Measurements from ENCODE around the gene RPGRIP1L. TPM values are rescaled to one million over a fixed set of nuclear protein-coding genes. Genes with fewer than 3 reads are reported as not detected.
"Not testable (repeated sequence)": the region's sequence is repeated elsewhere in the genome, so short reads cannot be mapped to it uniquely, and the experiment has no call there.

RPGRIP1L gene
- total and polyA plus RNA-seq, 9 donors: 5.3 to 10.0 (median 7.8) TPM

GRCh38 chr16:53714205-53715022, 10.8 kb upstream of the RPGRIP1L start:
- Histone ChIP-seq H3K4me1 (ENCODE audit: control insufficient read depth, insufficient read depth, low read length) (peaks cover 3% of the 10 kb centered on the region), H3K27me3 (ENCODE audit: control insufficient read depth, insufficient read depth, low read length) (no peaks in the 10 kb centered on the region), H3K4me3 (ENCODE audit: low read length) (no peak overlapping the region), H3K27ac (ENCODE audit: low read length) (peak overlapping the region; percentile 85), H3K36me3 (ENCODE audit: control insufficient read depth, insufficient read depth, low read length) (no peaks in the 10 kb centered on the region), H3K9me3 (replicated peaks; ENCODE audit: control insufficient read depth, low read depth, low read length) (no peaks in the 10 kb centered on the region)
- DNase-seq: peak; percentile 95
- 0% methylated on average over 1 of the region's 7 CpGs for WGBS (ENCODE audit: insufficient coverage)

- Histone ChIP-seq H3K27ac (ENCODE audit: low read length) (peak overlapping the region; percentile 85), H3K27me3 (ENCODE audit: control insufficient read depth, insufficient read depth, low read length) (no peaks in the 10 kb centered on the region), H3K9me3 (replicated peaks; ENCODE audit: control insufficient read depth, low read depth, low read length) (no peaks in the 10 kb centered on the region), H3K4me3 (ENCODE audit: low read length) (no peak overlapping the region), H3K4me1 (ENCODE audit: control insufficient read depth, insufficient read depth, low read length) (peaks cover 3% of the 10 kb centered on the region), H3K36me3 (ENCODE audit: control insufficient read depth, insufficient read depth, low read length) (no peaks in the 10 kb centered on the region)
- peak; percentile 72 for DNase-seq
- no CpG with 5 or more reads among the region's 3 CpGs for WGBS (ENCODE audit: insufficient coverage)
Measured at GRCh38 chr16:53713403-53714204, 9.9 kb upstream of the RPGRIP1L start.

GRCh38 chr16:53712065-53712464, 8.4 kb upstream of the RPGRIP1L start:
- Histone ChIP-seq H3K27me3 (ENCODE audit: control insufficient read depth, insufficient read depth, low read length) (no peaks in the 10 kb centered on the region), H3K4me1 (ENCODE audit: control insufficient read depth, insufficient read depth, low read length) (peaks cover 3% of the 10 kb centered on the region), H3K27ac (ENCODE audit: low read length) (no peak overlapping the region), H3K9me3 (replicated peaks; ENCODE audit: control insufficient read depth, low read depth, low read length) (no peaks in the 10 kb centered on the region), H3K4me3 (ENCODE audit: low read length) (no peak overlapping the region), H3K36me3 (ENCODE audit: control insufficient read depth, insufficient read depth, low read length) (peaks cover 3% of the 10 kb centered on the region)
- WGBS (ENCODE audit: insufficient coverage): no CpG with 5 or more reads among the region's 2 CpGs
- no peak for DNase-seq

- WGBS (ENCODE audit: insufficient coverage): 94% methylated on average over 2 of the region's 3 CpGs
- Histone ChIP-seq H3K27me3 (ENCODE audit: control insufficient read depth, insufficient read depth, low read length) (no peaks in the 10 kb centered on the region), H3K9me3 (replicated peaks; ENCODE audit: control insufficient read depth, low read depth, low read length) (no peaks in the 10 kb centered on the region), H3K4me3 (ENCODE audit: low read length) (no peak overlapping the region), H3K36me3 (ENCODE audit: control insufficient read depth, insufficient read depth, low read length) (peaks cover 4% of the 10 kb centered on the region), H3K27ac (ENCODE audit: low read length) (no peak overlapping the region), H3K4me1 (ENCODE audit: control insufficient read depth, insufficient read depth, low read length) (peaks cover 3% of the 10 kb centered on the region)
- DNase-seq: no peak
Measured at GRCh38 chr16:53711390-53711789, 7.7 kb upstream of the RPGRIP1L start.

GRCh38 chr16:53708490-53708889, 4.8 kb upstream of the RPGRIP1L start:
- H3K27ac ChIP-seq (ENCODE audit: low read length): no peak overlapping the region
- no peak overlapping the region for H3K4me3 ChIP-seq (ENCODE audit: low read length)
- no peaks in the 10 kb centered on the region for H3K9me3 ChIP-seq (replicated peaks; ENCODE audit: control insufficient read depth, low read depth, low read length)
- WGBS (ENCODE audit: insufficient coverage): no CpG with 5 or more reads among the region's 2 CpGs
- DNase-seq: no peak
- H3K4me1 ChIP-seq (ENCODE audit: control insufficient read depth, insufficient read depth, low read length): peaks cover 2% of the 10 kb centered on the region
- peaks cover 6% of the 10 kb centered on the region for H3K36me3 ChIP-seq (ENCODE audit: control insufficient read depth, insufficient read depth, low read length)
- H3K27me3 ChIP-seq (ENCODE audit: control insufficient read depth, insufficient read depth, low read length): no peaks in the 10 kb centered on the region

GRCh38 chr16:53707671-53708070, 4.0 kb upstream of the RPGRIP1L start:
- Histone ChIP-seq H3K27me3 (ENCODE audit: control insufficient read depth, insufficient read depth, low read length) (no peaks in the 10 kb centered on the region), H3K4me3 (ENCODE audit: low read length) (no peak overlapping the region), H3K9me3 (replicated peaks; ENCODE audit: control insufficient read depth, low read depth, low read length) (no peaks in the 10 kb centered on the region), H3K27ac (ENCODE audit: low read length) (no peak overlapping the region), H3K36me3 (ENCODE audit: control insufficient read depth, insufficient read depth, low read length) (peaks cover 6% of the 10 kb centered on the region), H3K4me1 (ENCODE audit: control insufficient read depth, insufficient read depth, low read length) (peaks cover 7% of the 10 kb centered on the region)
- no CpG with 5 or more reads among the region's 3 CpGs for WGBS (ENCODE audit: insufficient coverage)
- no peak for DNase-seq

GRCh38 chr16:53704445-53704813, 770 bp upstream of the RPGRIP1L start:
- peak overlapping the region; percentile 83 for H3K27ac ChIP-seq (ENCODE audit: low read length)
- H3K9me3 ChIP-seq (replicated peaks; ENCODE audit: control insufficient read depth, low read depth, low read length): no peaks in the 10 kb centered on the region
- no peaks in the 10 kb centered on the region for H3K27me3 ChIP-seq (ENCODE audit: control insufficient read depth, insufficient read depth, low read length)
- peaks cover 7% of the 10 kb centered on the region for H3K4me1 ChIP-seq (ENCODE audit: control insufficient read depth, insufficient read depth, low read length)
- peak overlapping the region; percentile 78 for H3K4me3 ChIP-seq (ENCODE audit: low read length)
- no peak for DNase-seq
- WGBS (ENCODE audit: insufficient coverage): 4% methylated on average over 3 of the region's 6 CpGs
- H3K36me3 ChIP-seq (ENCODE audit: control insufficient read depth, insufficient read depth, low read length): peaks cover 9% of the 10 kb centered on the region

GRCh38 chr16:53698271-53698670, 5.4 kb downstream of the RPGRIP1L start:
- H3K36me3 ChIP-seq (ENCODE audit: control insufficient read depth, insufficient read depth, low read length); H3K4me1 ChIP-seq (ENCODE audit: control insufficient read depth, insufficient read depth, low read length); H3K27me3 ChIP-seq (ENCODE audit: control insufficient read depth, insufficient read depth, low read length); DNase-seq; H3K9me3 ChIP-seq (replicated peaks; ENCODE audit: control insufficient read depth, low read depth, low read length); H3K27ac ChIP-seq (ENCODE audit: low read length); H3K4me3 ChIP-seq (ENCODE audit: low read length): not testable (repeated sequence)
- 95% methylated on average over 12 of the region's 31 CpGs for WGBS (ENCODE audit: insufficient coverage)

GRCh38 chr16:53695070-53695469, 8.6 kb downstream of the RPGRIP1L start:
- Histone ChIP-seq H3K27ac (ENCODE audit: low read length) (no peak overlapping the region), H3K4me1 (ENCODE audit: control insufficient read depth, insufficient read depth, low read length) (no peaks in the 10 kb centered on the region), H3K36me3 (ENCODE audit: control insufficient read depth, insufficient read depth, low read length) (peaks cover 6% of the 10 kb centered on the region), H3K27me3 (ENCODE audit: control insufficient read depth, insufficient read depth, low read length) (no peaks in the 10 kb centered on the region), H3K4me3 (ENCODE audit: low read length) (no peak overlapping the region), H3K9me3 (replicated peaks; ENCODE audit: control insufficient read depth, low read depth, low read length) (no peaks in the 10 kb centered on the region)
- WGBS (ENCODE audit: insufficient coverage): 83% methylated on average over 1 of the region's 1 CpG
- no peak for DNase-seq

GRCh38 chr16:53693320-53693719, 10.3 kb downstream of the RPGRIP1L start:
- Histone ChIP-seq H3K27me3 (ENCODE audit: control insufficient read depth, insufficient read depth, low read length) (no peaks in the 10 kb centered on the region), H3K27ac (ENCODE audit: low read length) (no peak overlapping the region), H3K9me3 (replicated peaks; ENCODE audit: control insufficient read depth, low read depth, low read length) (no peaks in the 10 kb centered on the region), H3K4me1 (ENCODE audit: control insufficient read depth, insufficient read depth, low read length) (no peaks in the 10 kb centered on the region), H3K4me3 (ENCODE audit: low read length) (no peak overlapping the region), H3K36me3 (ENCODE audit: control insufficient read depth, insufficient read depth, low read length) (peaks cover 6% of the 10 kb centered on the region)
- WGBS (ENCODE audit: insufficient coverage): 83% methylated on average over 1 of the region's 5 CpGs
- no peak for DNase-seq
